ENCODE measurements around the gene NELL2. TPM values are rescaled to one million over a fixed set of nuclear protein-coding genes. Genes with fewer than 3 reads are reported as not detected.

Gene NELL2
- total and polyA plus RNA-seq, 9 of the 15 experiments (the other 6 are each of a cell fraction or from before 2014, with no cell fraction given) = 0.32 to 1.1 (median 0.53) TPM

DNA sequence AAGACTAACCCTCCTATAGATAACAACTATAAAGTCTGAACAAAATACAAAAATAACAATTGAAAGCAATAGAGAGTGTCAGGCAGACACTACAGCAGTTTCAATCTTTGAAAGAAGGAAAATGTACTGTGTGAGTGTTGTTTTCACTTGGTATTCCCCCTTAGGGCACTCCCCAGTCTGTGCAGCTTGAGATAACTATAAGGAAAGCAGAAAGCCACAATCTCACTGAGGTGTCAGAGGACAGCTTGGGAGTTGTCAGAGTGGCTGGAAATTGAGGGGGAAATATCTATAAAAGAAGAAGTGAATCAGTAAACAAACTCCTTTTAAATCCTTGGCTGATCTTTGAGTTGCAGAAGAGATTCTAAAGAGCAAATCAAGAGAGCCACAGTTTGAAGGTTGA is 364.8 kb downstream of the NELL2 start:
- no TSS peak for BruUV-seq (replicated peaks)

More for the DNA sequence above, 364.8 kb downstream of the NELL2 start:
- ATAC-seq (no peak), FAIRE-seq (no peak), DNase-seq (ENCODE audit: extremely low read depth in 1 of 4, low spot score in 3 of 4) (no peak)
- Histone ChIP-seq H3K4me1 (replicated peaks in 1 of 2; ENCODE audit: control insufficient read depth in 2 of 2, insufficient read depth in 2 of 2, low read length in 2 of 2) (no peaks in the 10 kb centered on the region), H3K27ac (ENCODE audit: extremely low read depth, low read depth, low read length) (no peak overlapping the region), H3K79me2 (ENCODE audit: control insufficient read depth, insufficient read depth, low read length) (no peaks in the 10 kb centered on the region), H3K9me3 (replicated peaks; ENCODE audit: control insufficient read depth, insufficient read depth, low read depth, low read length) (no peaks in the 10 kb centered on the region; the same call in 1 of the 2 replicates), H3K36me3 (ENCODE audit: control insufficient read depth, insufficient read depth, low read length) (no peaks in the 10 kb centered on the region), H4K20me1 (replicated peaks; ENCODE audit: control insufficient read depth, insufficient read depth, low read length) (no peaks in the 10 kb centered on the region), H3K27me3 (ENCODE audit: control insufficient read depth in 2 of 2, insufficient read depth in 2 of 2, low read length in 2 of 2) (no peaks in the 10 kb centered on the region), H3K9me1 (ENCODE audit: control insufficient read depth, insufficient read depth, low read length) (no peaks in the 10 kb centered on the region), H3K9ac (ENCODE audit: insufficient read depth in 1 of 2, low read depth in 2 of 2, low read length in 2 of 2) (no peak overlapping the region), H3K4me3 (no peak overlapping the region), H2AFZ (ENCODE audit: low read depth, low read length) (no peak overlapping the region), H3K4me2 (ENCODE audit: insufficient read depth, low read length) (no peak overlapping the region)
- intact Hi-C loops (cut with micrococcal nuclease) (no loop called here), in situ Hi-C loops (cut with MboI) (no loop called here)
- TF ChIP-seq KAT7 (CRISPR knock-in tag; IDR thresholded peaks at IDR 0.05; ENCODE audit: borderline replicate concordance) (no peak), BDP1 (IDR thresholded peaks at IDR 0.05; ENCODE audit: insufficient read depth, insufficient read length) (no peak), KDM2B (CRISPR knock-in tag; IDR thresholded peaks at IDR 0.05) (no peak), DACH1 (IDR thresholded peaks at IDR 0.05; ENCODE audit: partially characterized antibody) (no peak), ZNF79 (CRISPR knock-in tag; IDR thresholded peaks at IDR 0.05; ENCODE audit: low read depth) (no peak), PCBP1 (IDR thresholded peaks at IDR 0.05; ENCODE audit: low read depth, low read length, poor library complexity, severe bottlenecking) (no peak)
- TF ChIP-seq, protein P1, sequence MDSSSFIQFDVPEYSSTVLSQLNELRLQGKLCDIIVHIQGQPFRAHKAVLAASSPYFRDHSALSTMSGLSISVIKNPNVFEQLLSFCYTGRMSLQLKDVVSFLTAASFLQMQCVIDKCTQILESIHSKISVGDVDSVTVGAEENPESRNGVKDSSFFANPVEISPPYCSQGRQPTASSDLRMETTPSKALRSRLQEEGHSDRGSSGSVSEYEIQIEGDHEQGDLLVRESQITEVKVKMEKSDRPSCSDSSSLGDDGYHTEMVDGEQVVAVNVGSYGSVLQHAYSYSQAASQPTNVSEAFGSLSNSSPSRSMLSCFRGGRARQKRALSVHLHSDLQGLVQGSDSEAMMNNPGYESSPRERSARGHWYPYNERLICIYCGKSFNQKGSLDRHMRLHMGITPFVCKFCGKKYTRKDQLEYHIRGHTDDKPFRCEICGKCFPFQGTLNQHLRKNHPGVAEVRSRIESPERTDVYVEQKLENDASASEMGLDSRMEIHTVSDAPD (CRISPR knock-in tag; IDR thresholded peaks at IDR 0.05) = no peak
- TF ChIP-seq, protein P2, sequence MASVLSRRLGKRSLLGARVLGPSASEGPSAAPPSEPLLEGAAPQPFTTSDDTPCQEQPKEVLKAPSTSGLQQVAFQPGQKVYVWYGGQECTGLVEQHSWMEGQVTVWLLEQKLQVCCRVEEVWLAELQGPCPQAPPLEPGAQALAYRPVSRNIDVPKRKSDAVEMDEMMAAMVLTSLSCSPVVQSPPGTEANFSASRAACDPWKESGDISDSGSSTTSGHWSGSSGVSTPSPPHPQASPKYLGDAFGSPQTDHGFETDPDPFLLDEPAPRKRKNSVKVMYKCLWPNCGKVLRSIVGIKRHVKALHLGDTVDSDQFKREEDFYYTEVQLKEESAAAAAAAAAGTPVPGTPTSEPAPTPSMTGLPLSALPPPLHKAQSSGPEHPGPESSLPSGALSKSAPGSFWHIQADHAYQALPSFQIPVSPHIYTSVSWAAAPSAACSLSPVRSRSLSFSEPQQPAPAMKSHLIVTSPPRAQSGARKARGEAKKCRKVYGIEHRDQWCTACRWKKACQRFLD (CRISPR knock-in tag; IDR thresholded peaks at IDR 0.05) = no peak
- TF ChIP-seq, protein P3, sequence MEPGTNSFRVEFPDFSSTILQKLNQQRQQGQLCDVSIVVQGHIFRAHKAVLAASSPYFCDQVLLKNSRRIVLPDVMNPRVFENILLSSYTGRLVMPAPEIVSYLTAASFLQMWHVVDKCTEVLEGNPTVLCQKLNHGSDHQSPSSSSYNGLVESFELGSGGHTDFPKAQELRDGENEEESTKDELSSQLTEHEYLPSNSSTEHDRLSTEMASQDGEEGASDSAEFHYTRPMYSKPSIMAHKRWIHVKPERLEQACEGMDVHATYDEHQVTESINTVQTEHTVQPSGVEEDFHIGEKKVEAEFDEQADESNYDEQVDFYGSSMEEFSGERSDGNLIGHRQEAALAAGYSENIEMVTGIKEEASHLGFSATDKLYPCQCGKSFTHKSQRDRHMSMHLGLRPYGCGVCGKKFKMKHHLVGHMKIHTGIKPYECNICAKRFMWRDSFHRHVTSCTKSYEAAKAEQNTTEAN (CRISPR knock-in tag; IDR thresholded peaks at IDR 0.05) = no peak
- POLR2A ChIA-PET = interaction anchor here (0.6 kb wide), 1 partner anchor 574 kb away, joined by 3 read pairs; no protein-coding TSS in a partner anchor
- CTCF ChIA-PET (ENCODE audit: low intra/inter-chr PET ratio) = no interaction called here

Data from K562 (cell line).